Lower leg skin (tissue), 3 donors: ENCODE measurements around the gene MACROD1.

Experiments
- CTCF ChIP-seq, 3 donors: fragments of 450-650 bp; IDR thresholded peaks; one replicate each; pipeline ENCODE4 v1.5.1; 2016; ENCODE audit warnings: antibody characterized with exemption in 3 of 3, mild to moderate bottlenecking in 3 of 3, moderate library complexity in 2 of 3
- POLR2A ChIP-seq, 2 donors: fragments of 450-650 bp; IDR thresholded peaks; one replicate each; pipeline ENCODE4 v1.6.1; 2016 to 2017; ENCODE audit warnings: antibody characterized with exemption in 2 of 2, mild to moderate bottlenecking in 1 of 2, moderate library complexity in 1 of 2

- TF ChIP-seq CTCF (IDR thresholded peaks at IDR 0.05) (no peak), POLR2A (IDR thresholded peaks at IDR 0.05) (no peak)
Observed at GRCh38 chr11:64070314-64070681, 95.6 kb downstream of the MACROD1 start.
